H1 (cell line): ENCODE data around the gene CDC73. TPM values are rescaled to one million over a fixed set of nuclear protein-coding genes. Genes with fewer than 3 reads are reported as not detected.

ENCODE experiments used
- CTCF ChIA-PET: fragments of 300-600 bp; sonication (Branson Sonifier 250); formaldehyde crosslinking; loops from one replicate; lab custom pipeline; 2021; ENCODE audit not compliant: partially characterized antibody; lab: Charles Lee
- POLR2A ChIA-PET: fragments of 300-600 bp; sonication (Branson Sonifier 250); formaldehyde crosslinking; loops from one replicate; lab custom pipeline; 2021; ENCODE audit warnings: inconsistent platforms; ENCODE audit not compliant: partially characterized antibody; lab: Charles Lee
- DNase-seq, 2 experiments: peaks; one replicate each; pipeline versions ENCODE4 v3.0.0 to v3.0.0-alpha.2; 2010 to 2022; ENCODE audit warnings: low spot score in 2 of 2, low read depth in 1 of 2, mixed read lengths in 1 of 2
- FAIRE-seq: peaks from 2 replicates; lab custom pipeline; 2011; peaks lifted over from hg19 to GRCh38; lab: Jason Lieb, UNC
- H2AFZ ChIP-seq: 2 replicates; pipeline ENCODE4 v1.8.1; 2012; ENCODE audit warnings: low read length, inconsistent platforms
- H2AK5ac ChIP-seq: 2 replicates; pipeline ENCODE4 v1.6.1; 2013; ENCODE audit warnings: low read depth, low read length
- H2BK120ac ChIP-seq: replicated peaks from 2 replicates; pipeline ENCODE3; 2013; ENCODE audit warnings: low read depth, low read length, inconsistent platforms
- H2BK12ac ChIP-seq: 2 replicates; pipeline ENCODE4 v1.6.1; 2013; ENCODE audit warnings: low read depth, low read length
- H2BK15ac ChIP-seq: 2 replicates; pipeline ENCODE4 v1.6.1; 2013; ENCODE audit warnings: low read length
- H2BK20ac ChIP-seq: 2 replicates; pipeline ENCODE4 v1.6.1; 2013; ENCODE audit warnings: low read length
- H2BK5ac ChIP-seq: 2 replicates; pipeline ENCODE4 v1.6.1; 2013; ENCODE audit warnings: low read depth, low read length
- H3K14ac ChIP-seq: 2 replicates; pipeline ENCODE4 v1.6.1; 2013; ENCODE audit warnings: inconsistent platforms; ENCODE audit not compliant: insufficient read length
- H3K18ac ChIP-seq: 2 replicates; pipeline ENCODE4 v1.6.1; 2013; ENCODE audit warnings: low read length; ENCODE audit errors: extremely low read depth
- H3K23ac ChIP-seq: 2 replicates; pipeline ENCODE4 v1.6.1; 2013; ENCODE audit warnings: inconsistent platforms; ENCODE audit not compliant: insufficient read length
- H3K23me2 ChIP-seq: 2 replicates; pipeline ENCODE4 v1.6.1; 2013; ENCODE audit warnings: low read depth, low read length
- H3K27ac ChIP-seq: 2 replicates; pipeline ENCODE4 v1.6.1; 2011; ENCODE audit warnings: low read depth, low read length, inconsistent platforms
- H3K27me3 ChIP-seq, 4 experiments: replicated peaks in 1 of 4; 1 replicate in 1 of 4; 2 replicates in 3 of 4; pipeline versions ENCODE4 v1.6.1 to v1.8.1; 2011 to 2013; ENCODE audit warnings: low read length in 3 of 4, mild to moderate bottlenecking in 3 of 4, inconsistent platforms in 2 of 4, mixed read lengths in 2 of 4, moderate library complexity in 1 of 4; ENCODE audit not compliant: control insufficient read depth in 3 of 4, insufficient read depth in 3 of 4; ENCODE audit errors: extremely low read depth in 1 of 4
- H3K36me3 ChIP-seq, 4 experiments: 2 replicates each; pipeline versions ENCODE4 v1.6.1 to v1.8.1; 2011 to 2013; ENCODE audit warnings: mild to moderate bottlenecking in 4 of 4, low read length in 3 of 4, moderate library complexity in 2 of 4, control low read depth in 1 of 4, inconsistent platforms in 1 of 4; ENCODE audit not compliant: insufficient read depth in 4 of 4, control insufficient read depth in 2 of 4
- H3K4ac ChIP-seq: replicated peaks from 2 replicates; pipeline ENCODE3; 2013; ENCODE audit warnings: low read length, low read depth, mixed read lengths, inconsistent platforms; ENCODE audit not compliant: insufficient read length
- H3K4me1 ChIP-seq, 4 experiments: replicated peaks in 1 of 4; 1 replicate in 1 of 4; 2 replicates in 3 of 4; pipeline versions ENCODE4 v1.6.1 to v1.8.1; 2011 to 2013; ENCODE audit warnings: low read length in 3 of 4, inconsistent platforms in 2 of 4, mixed read lengths in 1 of 4; ENCODE audit not compliant: insufficient read depth in 4 of 4, control insufficient read depth in 3 of 4
- H3K4me2 ChIP-seq, 2 experiments: 2 replicates each; pipeline versions ENCODE4 v1.6.1 to v1.8.1; 2011 to 2013; ENCODE audit warnings: low read depth in 2 of 2, low read length in 2 of 2, control low read depth in 1 of 2, inconsistent platforms in 1 of 2, mild to moderate bottlenecking in 1 of 2; ENCODE audit not compliant: insufficient read depth in 1 of 2
- H3K4me3 ChIP-seq, 4 experiments: fragments of 200-600, 300-600 bp in 1 of 4; sonication (generic), shearing (Covaris generic), sonication (Bioruptor Twin) in 1 of 4; 2 replicates each; pipeline versions ENCODE4 v1.5.1 to v1.8.1; 2011 to 2016; ENCODE audit warnings: low read length in 4 of 4, low read depth in 3 of 4, control low read depth in 2 of 4, inconsistent platforms in 2 of 4, mild to moderate bottlenecking in 2 of 4, mixed read lengths in 1 of 4, moderate library complexity in 1 of 4; ENCODE audit not compliant: insufficient read depth in 2 of 4; ENCODE audit errors: extremely low read depth in 1 of 4
- H3K56ac ChIP-seq: replicated peaks from 2 replicates; pipeline ENCODE3; 2013; ENCODE audit warnings: low read depth, mild to moderate bottlenecking, mixed read lengths, low read length, inconsistent platforms; ENCODE audit not compliant: insufficient read length
- H3K79me1 ChIP-seq: 2 replicates; pipeline ENCODE4 v1.6.1; 2013; ENCODE audit warnings: low read depth, low read length, control low read depth
- H3K79me2 ChIP-seq, 2 experiments: 2 replicates each; pipeline versions ENCODE4 v1.6.1 to v1.8.1; 2012 to 2013; ENCODE audit warnings: low read length in 2 of 2, mild to moderate bottlenecking in 2 of 2, inconsistent platforms in 1 of 2; ENCODE audit not compliant: insufficient read depth in 2 of 2, control insufficient read depth in 1 of 2
- H3K9ac ChIP-seq, 4 experiments: replicated peaks in 1 of 4; 1 replicate in 1 of 4; 2 replicates in 3 of 4; pipeline versions ENCODE4 v1.6.1 to v1.8.1; 2011 to 2013; ENCODE audit warnings: low read depth in 3 of 4, low read length in 3 of 4, control low read depth in 2 of 4, mild to moderate bottlenecking in 2 of 4, moderate library complexity in 2 of 4, inconsistent platforms in 1 of 4; ENCODE audit errors: extremely low read depth in 1 of 4
- H3K9me3 ChIP-seq, 2 experiments: 2 replicates each; pipeline versions ENCODE4 v1.6.1 to v1.8.1; 2012 to 2013; ENCODE audit warnings: mild to moderate bottlenecking in 2 of 2, moderate library complexity in 2 of 2, control low read depth in 1 of 2, inconsistent platforms in 1 of 2, low read depth in 1 of 2, low read length in 1 of 2, mixed read lengths in 1 of 2; ENCODE audit not compliant: insufficient read depth in 2 of 2
- H4K20me1 ChIP-seq, 2 experiments: replicated peaks in 1 of 2; 2 replicates each; pipeline versions ENCODE3 to v1.8.1; 2011 to 2013; ENCODE audit warnings: inconsistent platforms in 2 of 2, low read length in 2 of 2, mild to moderate bottlenecking in 1 of 2; ENCODE audit not compliant: insufficient read depth in 2 of 2, control insufficient read depth in 1 of 2
- H4K5ac ChIP-seq: 2 replicates; pipeline ENCODE4 v1.6.1; 2013; ENCODE audit warnings: low read length, low read depth, mixed read lengths, inconsistent platforms; ENCODE audit not compliant: insufficient read length
- H4K8ac ChIP-seq: 2 replicates; pipeline ENCODE4 v1.8.0; 2013; ENCODE audit warnings: mild to moderate bottlenecking, moderate library complexity, low read length, inconsistent platforms; ENCODE audit not compliant: insufficient read depth; ENCODE audit errors: extremely low read depth
- H4K91ac ChIP-seq: replicated peaks from 2 replicates; pipeline ENCODE3; 2013; ENCODE audit warnings: low read length, mixed read lengths, inconsistent platforms; ENCODE audit not compliant: insufficient read length
- CREB1 ChIP-seq: IDR thresholded peaks from 2 replicates; pipeline ENCODE4 v1.6.1; 2012; ENCODE audit warnings: inconsistent platforms
- CTBP2 ChIP-seq: IDR thresholded peaks from 2 replicates; pipeline ENCODE4 v1.7.0; 2011; ENCODE audit warnings: borderline replicate concordance, mild to moderate bottlenecking, moderate library complexity, mixed read lengths, low read length; ENCODE audit not compliant: insufficient read depth, insufficient read length
- HDAC2 ChIP-seq, 2 experiments: fragments of 300-600 bp in 1 of 2; sonication (generic) in 1 of 2; IDR thresholded peaks; 2 replicates each; pipeline ENCODE4 v1.6.1; 2011 to 2012; ENCODE audit warnings: low read depth in 2 of 2, low read length in 2 of 2, mild to moderate bottlenecking in 2 of 2, moderate library complexity in 2 of 2, borderline replicate concordance in 1 of 2, inconsistent platforms in 1 of 2
- JUND ChIP-seq: IDR thresholded peaks from 2 replicates; pipeline ENCODE4 v1.6.1; 2011; ENCODE audit warnings: mild to moderate bottlenecking, improper control_type of control experiment, low read length
- SP4 ChIP-seq: IDR thresholded peaks from 2 replicates; pipeline ENCODE4 v1.6.1; 2012; ENCODE audit warnings: low read length, inconsistent platforms
- SRF ChIP-seq: IDR thresholded peaks from 2 replicates; pipeline ENCODE4 v1.6.1; 2011; ENCODE audit warnings: mild to moderate bottlenecking, low read depth, low read length, moderate library complexity
- WGBS, 2 experiments: shearing (Covaris generic) in 1 of 2; methylation state at CpG; one replicate each; pipeline versions ENCODE4 v1.1.6 to v1.1.7; 2013 to 2015; ENCODE audit warnings: low lambda C conversion rate in 2 of 2, mixed read lengths in 2 of 2, inconsistent platforms in 1 of 2, low coverage in 1 of 2, missing lambda C conversion rate in 1 of 2; ENCODE audit not compliant: insufficient replicate concordance in 2 of 2, insufficient coverage in 1 of 2, insufficient read length in 1 of 2; ENCODE audit errors: extremely low coverage in 1 of 2, missing lambda C conversion rate in 1 of 2; 5-methylcytosine and 5-hydroxymethylcytosine counted together
- polyA plus RNA-seq, 7 experiments: library from polyadenylated mRNA; depleted of rRNA in 3 of 7; stranded (reverse) in 5 of 7; unstranded in 2 of 7; fragments of >200 nt in 5 of 7; fragments of 200-250 nt in 2 of 7; gene quantifications; 1 replicate in 5 of 7; 2 replicates in 1 of 7; 4 replicates in 1 of 7; pipeline versions ENCODE4 v1.2.1 to v1.2.3, GENCODE V29; 2011 to 2013; ENCODE audit warnings: missing spikeins in 2 of 7, mixed read lengths in 2 of 7
- total RNA-seq: library from RNA; stranded (reverse); fragmentation: NEBNext Ultra II Directional; extraction: Animal tissue kit (Norgen Biotek cat#: 25700); gene quantifications from 2 replicates; pipeline ENCODE4 v1.2.1, GENCODE V29; 2021
- TF ChIP-seq, protein P1 (sequence below): IDR thresholded peaks from 2 replicates; pipeline ENCODE4 v1.6.1; 2012; ENCODE audit warnings: inconsistent platforms

Gene CDC73
- total and polyA plus RNA-seq, 2 of the 8 experiments (the other 6 are each of a cell fraction or from before 2014, with no cell fraction given): 9.8 to 64.0 TPM

GRCh38 chr1:193222056-193222615 lies 100.3 kb downstream of the CDC73 start:
- CTCF ChIA-PET: no interaction called here
- no peak overlapping the region for H2BK5ac ChIP-seq
- no peak overlapping the region for H3K14ac ChIP-seq
- H2BK12ac ChIP-seq: no peak overlapping the region
- H3K79me1 ChIP-seq: no peaks in the 10 kb centered on the region
- peaks cover 1 to 4% (median 3%) of the 10 kb centered on the region in 4 experiments; a peak in 5 of 7 replicates for H3K4me1 ChIP-seq
- H3K4ac ChIP-seq: no peak overlapping the region
- FAIRE-seq (no peak), DNase-seq (no peak)
- no peak overlapping the region for H3K9ac ChIP-seq
- no peak overlapping the region for H2BK20ac ChIP-seq
- POLR2A ChIA-PET: interaction anchor here (0.7 kb wide), 1 partner anchor 14 kb away, joined by 4 read pairs; no protein-coding TSS in a partner anchor
- H2AFZ ChIP-seq: no peak overlapping the region
- H4K8ac ChIP-seq: no peak overlapping the region
- H3K79me2 ChIP-seq: peaks cover 0 to 16% of the 10 kb centered on the region in 2 experiments; a peak in 2 of 4 replicates
- H3K9me3 ChIP-seq: no peaks in the 10 kb centered on the region
- H3K23me2 ChIP-seq: no peaks in the 10 kb centered on the region
- no peak overlapping the region for H4K5ac ChIP-seq
- WGBS, 2 experiments: 85% methylated on average over 8 of the region's 8 CpGs; no CpG with 5 or more reads in 1 of the 2 experiments
- no peak overlapping the region for H3K23ac ChIP-seq
- no peak overlapping the region for H3K4me3 ChIP-seq
- no peak overlapping the region for H2BK120ac ChIP-seq
- no peak overlapping the region for H4K91ac ChIP-seq
- no peak overlapping the region for H3K27ac ChIP-seq
- H2AK5ac ChIP-seq: no peak overlapping the region
- no peak overlapping the region for H3K4me2 ChIP-seq
- no peaks in the 10 kb centered on the region for H3K36me3 ChIP-seq
- H3K27me3 ChIP-seq: no peaks in the 10 kb centered on the region
- peaks cover 2 to 4% of the 10 kb centered on the region in 2 experiments for H4K20me1 ChIP-seq
- H3K56ac ChIP-seq: no peak overlapping the region
- no peak overlapping the region for H3K18ac ChIP-seq
- no peak overlapping the region for H2BK15ac ChIP-seq
- no peak for TF ChIP-seq HDAC2 (IDR thresholded peaks at IDR 0.05; ENCODE audit: borderline replicate concordance in 1 of 2, low read depth in 2 of 2, low read length in 2 of 2)
- TF ChIP-seq JUND: no peak
- TF ChIP-seq, protein P1, sequence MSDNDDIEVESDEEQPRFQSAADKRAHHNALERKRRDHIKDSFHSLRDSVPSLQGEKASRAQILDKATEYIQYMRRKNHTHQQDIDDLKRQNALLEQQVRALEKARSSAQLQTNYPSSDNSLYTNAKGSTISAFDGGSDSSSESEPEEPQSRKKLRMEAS: no peak
- no peak for TF ChIP-seq SRF
- TF ChIP-seq CTBP2: no peak
- TF ChIP-seq SP4: no peak
- TF ChIP-seq CREB1: no peak
